Fibroblast of upper back skin (primary cell): ENCODE results near the gene CTU2.

ENCODE experiments used
- DNase-seq: peaks from one replicate; pipeline ENCODE4 v3.0.0-alpha.2; 2013

The CTU2 gene

DNA sequence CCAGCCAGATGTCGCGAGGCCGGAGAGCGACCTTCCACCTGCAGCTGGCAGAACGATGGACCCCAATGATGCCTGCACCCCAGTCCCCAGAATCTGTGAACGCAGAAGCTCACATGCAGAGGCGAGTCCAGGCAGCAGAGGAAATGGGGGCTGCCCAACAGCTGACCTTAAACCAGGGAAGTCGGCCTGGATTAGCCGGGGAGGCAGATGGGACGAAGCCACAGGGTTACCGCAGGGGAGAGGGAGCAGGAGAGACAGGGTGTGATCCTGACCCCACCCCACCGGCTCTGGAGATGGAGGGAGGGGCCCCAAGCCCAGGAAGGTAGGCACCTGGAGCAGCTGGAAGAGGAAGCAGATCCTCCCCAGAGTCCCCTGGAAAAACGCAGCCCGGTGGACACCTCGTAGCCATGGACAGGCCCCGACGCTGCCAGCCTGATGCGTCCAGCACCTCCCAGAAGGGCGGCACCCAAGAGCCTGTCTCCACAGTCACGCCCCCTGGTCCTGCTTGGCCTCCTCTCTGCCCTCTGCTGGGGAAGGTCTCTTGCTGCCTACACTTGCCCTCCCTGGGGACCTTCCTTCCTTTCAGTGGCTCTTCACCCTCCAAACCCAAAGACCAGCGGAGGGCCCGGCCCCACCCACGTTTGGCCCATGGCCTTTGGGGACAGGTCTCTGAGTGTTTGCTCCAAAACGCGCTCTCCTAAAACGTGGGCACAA lies 41.4 kb downstream of the CTU2 start:
- DNase-seq = no peak

DNA sequence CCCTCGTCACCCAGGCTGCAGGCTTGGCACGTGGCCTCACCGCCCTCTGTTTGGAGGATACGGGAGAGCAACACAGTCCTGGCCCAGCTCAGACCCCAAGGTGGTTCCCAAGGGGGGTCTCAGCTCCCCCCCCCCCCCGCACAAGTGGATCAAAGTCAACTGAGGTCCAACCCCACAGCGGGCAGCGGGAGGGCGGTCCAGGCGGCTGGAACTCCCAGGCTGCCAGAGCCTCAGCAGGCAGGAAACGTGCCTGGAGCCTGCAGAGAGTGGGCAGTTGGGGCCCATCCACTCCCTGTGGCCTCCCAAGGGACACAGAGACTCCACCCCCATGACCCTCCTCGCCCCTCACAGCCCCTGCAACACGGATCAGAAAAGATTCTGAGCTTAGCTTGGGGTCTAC lies 42.1 kb downstream of the CTU2 start:
- no peak for DNase-seq

DNA sequence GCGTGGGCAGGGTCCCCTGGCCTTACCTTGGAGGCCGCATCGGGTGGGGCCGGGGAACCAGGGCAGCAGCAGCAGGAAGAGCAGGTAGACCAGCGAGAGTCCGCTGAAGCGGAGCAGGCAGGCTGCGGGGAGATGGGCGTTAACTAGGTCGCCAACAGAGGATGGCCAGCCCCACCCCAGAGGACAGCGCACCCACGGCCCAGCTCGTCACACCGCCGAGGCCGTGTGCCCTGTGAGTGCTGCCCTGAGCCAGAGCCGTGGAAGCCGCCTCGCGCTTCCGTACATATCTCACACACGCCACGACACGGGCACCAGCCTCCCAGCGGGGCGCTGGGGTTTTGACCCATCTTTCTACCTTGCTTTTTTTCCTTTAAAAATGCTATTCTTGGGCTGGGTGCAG lies 43.1 kb downstream of the CTU2 start:
- no peak for DNase-seq

DNA sequence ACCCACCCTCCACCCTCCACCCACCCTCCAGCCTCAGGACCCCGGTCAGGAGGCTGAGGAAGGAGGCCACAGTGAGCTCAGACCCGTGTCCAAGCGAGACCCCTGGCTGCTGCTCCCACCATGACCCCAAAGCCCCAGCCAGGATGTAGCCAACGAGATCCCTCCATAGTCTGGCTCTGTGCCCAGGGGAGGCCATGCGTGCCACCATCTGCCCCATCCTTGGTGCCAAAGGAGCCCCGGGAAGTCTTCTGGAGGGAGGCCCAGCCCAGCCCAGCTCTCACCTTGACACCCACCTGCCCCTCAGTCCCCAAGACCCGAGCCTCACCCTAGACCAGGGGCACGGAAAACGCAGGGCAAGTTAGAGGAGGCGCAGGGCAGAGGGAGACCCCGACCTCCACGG lies 44.6 kb downstream of the CTU2 start:
- no peak for DNase-seq

DNA sequence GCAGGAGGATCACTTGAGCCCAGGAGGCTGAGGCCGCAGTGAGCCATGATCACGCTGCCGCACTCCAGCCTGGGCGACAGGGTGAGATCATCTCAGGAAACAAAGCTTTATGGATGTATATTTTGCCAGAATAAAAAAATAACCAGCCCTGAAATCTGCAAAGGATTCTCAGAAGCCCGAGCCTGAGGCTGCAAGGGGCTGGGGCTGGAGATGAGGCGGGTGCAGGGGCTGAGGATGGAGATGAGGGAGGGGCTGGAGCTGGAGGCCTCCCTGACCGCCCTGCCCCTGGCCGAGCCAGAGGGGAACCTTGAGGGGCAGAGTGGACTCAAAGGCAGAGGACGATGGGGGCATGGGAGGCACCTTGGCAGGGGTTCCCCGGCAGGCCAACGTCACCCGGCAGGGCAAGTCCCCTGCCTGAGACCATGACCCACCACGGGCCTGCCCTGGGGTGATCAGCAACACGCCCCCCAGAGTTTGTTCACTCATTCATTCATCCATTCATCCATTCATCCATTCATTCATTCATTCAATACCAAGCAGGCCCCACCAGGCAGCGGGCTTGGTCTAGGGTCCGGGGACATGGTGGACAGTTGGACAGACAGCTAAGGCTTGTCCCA lies 46.2 kb downstream of the CTU2 start:
- no peak for DNase-seq

DNA sequence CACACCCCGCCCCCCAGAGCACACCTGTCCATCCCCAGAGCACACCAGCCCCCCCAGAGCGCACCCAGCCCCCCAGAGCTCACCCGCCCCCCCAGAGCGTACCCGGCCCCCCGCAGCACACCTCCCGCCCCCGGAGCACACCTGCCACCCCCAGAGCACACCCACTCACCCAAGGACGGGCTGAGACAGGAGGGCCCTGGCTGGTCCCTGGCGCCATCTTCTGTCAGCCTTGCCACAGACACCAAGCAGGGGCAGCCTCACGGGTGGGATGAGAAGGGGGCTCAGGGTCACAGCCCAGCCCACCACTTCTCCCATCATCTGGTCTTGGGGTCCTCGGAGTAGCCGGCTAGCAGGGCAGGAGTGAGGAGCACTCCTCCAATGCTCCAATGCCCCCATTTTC lies 46.9 kb downstream of the CTU2 start:
- DNase-seq = no peak

DNA sequence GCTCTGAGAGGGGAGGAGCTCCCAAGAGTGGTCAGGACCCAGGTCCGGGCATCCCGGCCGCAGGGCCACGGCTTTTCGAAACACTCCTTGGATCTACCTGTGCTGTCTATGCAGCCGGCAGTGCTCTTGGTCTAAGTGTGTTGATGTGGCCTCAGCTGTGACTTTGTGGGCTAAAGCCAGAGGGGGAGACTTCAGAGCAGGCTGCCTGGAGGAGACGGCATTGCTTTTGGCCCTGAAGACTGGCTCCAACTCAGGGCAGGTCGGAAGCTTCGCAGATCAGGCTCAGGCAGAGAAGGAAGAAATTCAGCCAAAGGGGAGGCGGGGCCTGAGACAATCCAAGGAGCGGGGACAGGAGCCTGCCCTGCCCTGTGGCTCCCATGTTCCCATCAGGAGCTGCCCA lies 47.3 kb downstream of the CTU2 start:
- no peak for DNase-seq

DNA sequence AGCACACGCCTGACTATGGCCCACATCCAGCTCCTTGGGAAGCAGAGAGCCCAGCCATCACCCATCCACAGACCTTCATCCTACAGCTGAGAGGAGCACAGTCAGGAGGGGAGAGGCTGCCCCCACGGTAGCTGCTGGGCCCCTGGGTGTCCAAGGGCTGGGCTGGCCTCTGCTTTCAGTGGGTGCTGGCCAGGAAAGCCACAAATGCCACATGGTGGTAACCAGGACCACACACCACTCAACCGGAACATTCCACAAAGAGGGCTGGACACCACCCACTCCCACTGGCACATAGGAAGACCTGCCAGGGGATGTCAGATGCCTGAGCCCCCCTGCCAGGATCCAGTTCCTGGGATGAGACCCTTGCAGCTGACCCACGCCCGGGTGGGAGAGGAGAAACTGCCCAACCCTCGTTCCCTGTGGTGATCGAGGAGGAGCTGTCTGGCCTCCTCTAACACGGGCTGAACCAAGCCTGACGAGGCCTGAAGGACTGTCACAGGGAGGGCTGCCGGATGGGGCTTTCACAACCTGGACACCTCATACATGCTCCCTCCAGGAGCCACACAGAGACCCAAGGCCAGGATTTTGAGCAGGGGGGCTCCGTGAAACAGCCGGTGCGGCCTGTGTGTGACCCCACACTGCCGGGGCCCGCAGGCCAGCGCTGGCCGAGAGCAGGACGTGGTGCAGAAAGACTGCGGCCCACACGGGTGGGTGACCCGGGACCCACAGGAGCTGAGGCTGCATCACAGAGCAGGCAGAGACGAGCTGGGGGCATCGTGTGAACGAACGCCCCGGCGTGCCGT lies 48.0 kb downstream of the CTU2 start:
- DNase-seq = peak; percentile 19

DNA sequence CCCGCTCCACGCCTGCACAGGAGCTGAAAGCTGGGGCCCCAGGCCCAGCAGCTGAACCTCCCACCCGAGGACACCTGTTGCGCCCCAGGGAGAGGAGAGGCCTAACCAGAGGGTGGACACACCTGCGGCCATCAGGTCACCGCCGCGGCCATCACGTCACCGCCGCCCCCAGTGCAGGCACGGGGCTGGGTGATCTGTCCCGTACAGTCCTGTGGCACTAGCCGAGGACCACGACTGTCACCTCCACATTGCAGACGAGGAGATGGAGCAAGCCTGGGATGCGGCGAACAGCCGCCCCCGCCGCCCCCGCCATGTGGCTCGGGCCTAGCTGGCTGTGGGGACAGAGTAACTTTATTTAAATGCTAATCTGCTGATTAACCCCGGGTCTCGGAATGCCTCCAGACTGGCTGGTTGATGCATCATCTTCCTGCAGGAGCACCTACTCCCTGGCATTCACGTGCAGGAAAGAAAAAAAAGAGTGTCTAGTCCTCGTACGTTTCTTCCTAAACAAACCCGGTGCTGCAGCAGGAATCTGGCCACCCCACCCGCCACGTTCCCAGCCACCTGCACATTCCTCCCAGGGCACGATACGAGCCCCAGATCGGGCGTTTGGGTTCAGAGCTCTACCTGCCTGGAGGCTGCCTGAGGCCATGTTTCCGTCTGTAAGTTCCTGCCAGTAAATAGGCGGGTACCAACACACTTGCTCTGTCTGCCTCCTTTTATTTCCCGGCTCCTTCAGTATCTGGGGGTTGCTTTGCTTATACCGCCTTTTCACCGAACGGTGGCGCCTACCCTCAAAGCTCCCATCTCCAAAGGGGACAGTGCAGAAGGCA lies 48.8 kb downstream of the CTU2 start:
- DNase-seq = peak; percentile 22

DNA sequence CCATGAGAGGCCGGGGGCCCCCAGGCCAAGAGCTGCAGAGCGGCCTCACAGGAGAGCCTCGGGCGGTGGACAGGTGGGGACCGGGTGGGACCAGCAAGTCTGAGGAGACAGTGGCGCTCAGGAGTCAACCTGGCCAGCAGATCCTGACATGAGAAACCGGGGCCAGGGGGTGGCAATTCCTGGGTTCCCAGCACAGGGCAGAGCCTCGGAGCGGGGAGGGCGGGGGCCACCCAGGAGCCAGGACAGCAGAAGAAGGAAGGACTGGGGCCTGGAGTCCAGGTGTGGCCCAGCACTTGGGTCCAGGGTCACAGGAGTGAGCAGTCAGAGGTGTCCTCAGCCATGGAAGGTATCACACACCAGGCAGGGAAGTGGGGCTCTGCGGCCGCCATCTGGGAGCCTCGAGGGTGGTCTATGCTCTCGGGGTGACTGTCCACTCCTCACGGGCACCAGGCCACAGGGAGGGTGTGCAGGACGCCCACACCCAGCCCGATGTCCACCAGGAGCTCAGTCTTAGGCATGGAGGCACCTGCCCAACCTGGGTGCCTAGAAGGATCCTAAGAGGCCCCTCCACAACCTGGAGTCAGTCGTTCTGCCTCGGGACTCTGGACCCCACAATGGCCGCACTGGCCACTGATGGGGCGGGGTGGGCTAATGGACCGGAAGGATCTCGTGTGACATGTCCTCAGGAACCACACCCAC lies 49.6 kb downstream of the CTU2 start:
- no peak for DNase-seq

DNA sequence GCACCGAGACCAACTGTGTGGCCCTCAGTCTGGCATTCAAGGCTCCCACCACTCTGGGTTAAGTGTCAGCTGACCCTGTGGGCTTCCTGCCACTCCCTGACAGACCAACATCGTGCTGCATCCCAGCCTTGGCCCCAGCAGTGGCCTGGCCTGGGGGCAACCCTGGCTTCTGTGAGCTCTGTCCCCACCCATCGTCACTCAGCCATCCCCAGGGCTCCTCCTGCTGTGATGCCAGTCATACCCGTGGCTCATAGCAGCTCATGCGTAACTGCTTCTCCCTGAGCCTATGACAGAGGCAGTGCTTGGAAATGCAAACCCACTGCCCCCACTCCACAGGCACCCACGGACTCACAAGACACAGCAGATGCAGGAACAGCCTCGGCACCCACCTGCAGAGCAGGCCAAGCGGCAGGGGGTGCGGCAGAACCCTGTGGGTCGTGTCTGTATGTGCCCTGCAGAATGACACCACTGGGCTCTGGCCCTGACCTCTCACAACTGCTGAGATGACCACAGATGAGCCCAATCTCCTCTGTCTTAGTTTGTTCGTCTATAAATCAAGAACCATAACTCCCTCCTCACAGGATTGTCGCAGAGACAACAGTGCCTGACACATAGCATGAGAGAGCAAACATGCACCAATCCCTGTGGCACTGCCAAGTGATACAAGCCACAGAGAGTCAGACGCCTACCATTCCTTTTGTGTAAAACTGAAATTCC lies 52.1 kb downstream of the CTU2 start:
- no peak for DNase-seq

DNA sequence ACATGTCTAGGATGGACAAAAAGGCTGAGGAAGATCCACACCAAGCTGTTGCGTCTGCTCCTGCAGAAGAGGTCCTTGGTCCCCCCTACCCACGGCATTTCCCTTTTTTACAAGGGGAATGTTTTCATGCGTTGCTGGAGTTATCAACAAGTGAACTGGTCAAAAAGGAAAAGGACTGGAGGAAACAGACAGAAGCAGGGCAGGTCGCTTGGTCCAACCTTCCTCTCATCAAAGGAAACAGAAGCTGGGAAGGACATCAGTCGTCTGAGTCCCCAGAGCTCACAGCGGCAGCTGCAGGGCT lies 52.6 kb downstream of the CTU2 start:
- DNase-seq = no peak

DNA sequence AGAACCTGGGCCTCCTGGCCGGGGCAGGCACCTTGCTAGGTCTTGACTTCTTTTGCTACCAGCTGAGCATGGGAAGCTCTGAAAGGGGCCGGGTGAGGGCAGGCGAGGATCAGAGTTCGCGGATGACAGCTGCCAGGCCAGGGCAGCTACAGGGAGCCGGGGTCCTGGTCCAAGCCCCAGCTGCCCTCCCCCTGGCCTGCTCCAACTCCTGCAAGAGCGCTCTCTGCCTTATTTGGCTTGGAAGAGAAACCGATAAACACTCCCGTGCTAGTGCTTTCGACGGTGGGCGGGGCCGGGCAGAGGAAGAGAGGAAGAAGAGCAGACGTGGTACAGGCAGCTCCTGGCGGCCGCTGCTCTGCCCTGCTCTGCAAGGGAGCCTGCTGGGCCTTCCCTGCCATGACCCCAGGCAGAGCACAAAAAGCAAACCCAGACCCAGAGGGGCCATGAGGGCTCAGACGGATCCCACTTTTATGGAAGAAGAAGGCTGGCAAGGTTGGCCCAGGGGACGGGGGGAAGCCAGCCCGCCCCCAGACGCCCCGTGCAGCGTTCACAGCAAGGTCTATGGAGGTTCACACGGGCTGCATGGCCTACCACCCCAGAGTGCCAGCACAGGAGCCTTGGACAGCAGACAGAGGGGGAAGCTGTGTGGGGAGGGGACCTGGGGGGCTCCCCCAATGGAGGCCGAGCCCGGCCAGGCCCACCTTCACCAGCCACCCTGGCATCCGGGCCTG lies 53.1 kb downstream of the CTU2 start:
- peak; percentile 31 for DNase-seq

DNA sequence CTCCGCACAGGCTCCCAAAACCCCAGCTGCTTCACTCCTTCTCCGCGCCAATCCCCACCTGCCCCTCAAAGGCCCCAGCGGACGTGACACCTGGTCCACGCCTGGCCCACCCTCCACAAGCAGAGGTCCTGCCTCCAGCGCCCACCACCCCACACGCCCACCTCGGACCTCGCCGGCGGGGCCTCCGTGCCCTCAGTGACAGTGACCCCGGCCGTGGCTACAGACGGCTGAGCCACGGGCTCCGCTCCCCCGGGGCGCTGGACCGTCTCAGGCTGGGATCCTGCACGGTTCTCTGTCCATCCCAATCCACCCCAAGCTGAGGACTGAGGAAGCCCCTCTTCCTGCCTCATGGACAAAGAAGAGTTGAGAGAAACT lies 53.7 kb downstream of the CTU2 start:
- DNase-seq = no peak

DNA sequence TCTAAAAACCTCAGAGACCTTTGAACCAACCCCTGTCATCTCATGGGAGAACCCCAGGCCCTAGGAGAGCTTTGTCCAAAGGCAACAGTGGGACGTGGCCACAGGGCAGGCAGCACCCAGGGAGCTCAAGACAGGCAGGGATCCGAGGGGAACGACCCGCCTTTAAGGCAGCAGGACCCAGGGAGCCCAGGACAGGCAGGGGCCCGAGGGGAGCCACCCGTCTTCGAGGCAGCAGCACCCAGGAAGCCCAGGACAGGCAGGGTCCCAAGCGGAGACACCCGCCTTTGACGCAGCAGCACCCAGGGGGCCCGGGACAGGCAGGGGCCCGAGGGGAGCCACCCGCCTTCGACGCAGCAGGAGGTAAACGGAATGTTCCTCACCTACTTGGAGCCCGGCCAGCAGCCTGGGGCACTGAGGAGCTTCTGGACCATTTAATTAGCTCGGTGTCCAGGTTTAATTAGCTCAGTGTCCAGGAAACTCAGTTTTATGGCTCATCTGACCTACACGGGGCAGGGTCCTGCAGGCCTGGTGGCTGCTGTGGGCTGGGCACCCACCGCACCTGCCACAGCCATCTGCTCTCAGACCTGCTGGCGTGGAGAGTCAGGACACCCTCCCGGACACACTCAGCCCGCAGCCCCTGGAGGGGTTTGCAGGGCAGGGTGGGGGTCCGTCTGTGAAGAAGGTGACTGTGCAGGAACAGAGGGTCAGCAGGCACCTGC lies 54.3 kb downstream of the CTU2 start:
- no peak for DNase-seq

DNA sequence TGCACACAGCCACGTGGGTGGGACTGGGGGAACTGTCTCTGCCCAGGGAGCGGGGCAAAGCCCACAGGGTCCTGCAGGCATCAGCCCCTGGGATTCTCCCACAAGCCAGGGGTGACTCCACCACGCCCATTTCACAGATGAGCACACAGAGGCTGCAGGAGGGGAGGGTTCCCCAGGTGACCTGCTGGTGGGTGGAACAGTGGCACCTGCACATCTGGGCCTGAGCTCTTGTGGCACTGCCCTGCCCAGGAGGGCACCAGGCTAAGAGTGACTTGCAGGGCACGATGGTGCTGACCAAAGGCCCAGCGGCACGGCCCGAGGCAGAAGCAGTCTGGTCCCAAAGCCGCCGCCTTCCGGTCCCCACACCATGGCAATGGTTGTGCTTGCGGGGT lies 54.8 kb downstream of the CTU2 start:
- DNase-seq = no peak

DNA sequence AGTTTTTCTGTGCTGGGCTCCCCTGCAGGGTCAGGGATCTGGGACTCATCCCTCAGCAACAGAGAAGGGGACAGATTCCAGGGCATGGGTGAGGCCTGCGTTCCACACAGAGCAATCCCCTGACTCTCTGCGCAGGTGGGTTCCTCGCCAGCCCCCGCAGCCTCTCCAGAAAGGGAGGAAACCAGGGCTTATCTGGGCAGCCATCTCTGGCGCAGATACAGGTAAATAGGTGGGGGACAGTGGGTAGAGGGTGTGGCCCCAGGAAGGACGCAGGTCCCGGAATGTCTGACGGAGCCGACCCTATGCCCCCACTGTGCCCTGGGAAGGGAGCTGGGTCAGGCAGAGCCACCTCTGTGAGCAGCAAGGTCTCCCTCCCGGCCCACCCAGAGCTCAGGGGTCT lies 55.5 kb downstream of the CTU2 start:
- DNase-seq = no peak

DNA sequence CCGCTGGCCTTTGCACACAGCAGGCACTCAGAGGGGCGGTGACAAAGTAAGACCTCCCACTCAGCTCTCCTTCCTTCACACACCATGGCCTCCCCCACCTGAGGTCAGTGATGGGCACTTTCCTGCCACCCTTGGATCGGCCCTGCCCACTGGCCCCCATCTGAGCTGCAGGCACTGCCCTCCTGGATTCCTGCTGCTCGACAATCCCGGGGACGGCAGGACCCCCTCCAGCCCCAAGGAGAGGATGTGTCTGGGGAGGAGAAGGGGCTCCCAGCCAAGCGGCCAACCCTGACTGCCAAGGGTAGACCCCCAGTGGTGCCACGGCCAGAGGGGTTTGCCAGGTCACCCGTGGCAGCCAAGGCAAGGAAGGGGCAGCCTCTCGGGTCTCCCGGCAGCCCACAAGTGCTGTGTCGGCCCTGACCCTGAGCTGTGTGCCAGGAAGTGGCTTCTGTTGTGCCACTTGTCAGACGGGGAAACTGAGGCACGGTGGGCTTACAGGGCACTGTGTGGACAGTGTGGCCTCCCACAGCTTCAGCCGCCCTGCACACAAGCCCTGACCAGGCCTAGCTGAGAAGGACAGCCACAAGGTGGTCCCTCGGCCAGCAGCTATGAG lies 56.1 kb downstream of the CTU2 start:
- no peak for DNase-seq

DNA sequence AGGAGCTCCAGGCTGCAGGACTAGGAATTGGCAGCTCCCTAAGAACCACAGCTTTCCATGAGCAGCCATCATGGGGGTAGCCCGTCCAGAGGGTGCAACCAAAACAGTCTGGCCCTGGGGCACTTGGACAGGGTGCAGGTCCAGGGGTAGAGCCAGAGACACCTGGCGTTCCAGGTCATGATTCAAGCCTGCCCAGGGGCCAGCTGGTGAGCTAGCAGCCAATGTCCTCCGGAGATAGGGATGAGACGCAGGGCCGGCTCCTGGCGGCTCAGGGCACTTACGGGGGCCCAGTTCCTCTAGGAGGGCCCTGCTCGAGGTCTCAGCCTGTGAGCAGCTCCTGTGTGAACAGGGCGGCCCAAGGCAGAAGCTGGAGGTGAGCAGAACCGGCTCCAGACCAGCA lies 56.6 kb downstream of the CTU2 start:
- DNase-seq = no peak

DNA sequence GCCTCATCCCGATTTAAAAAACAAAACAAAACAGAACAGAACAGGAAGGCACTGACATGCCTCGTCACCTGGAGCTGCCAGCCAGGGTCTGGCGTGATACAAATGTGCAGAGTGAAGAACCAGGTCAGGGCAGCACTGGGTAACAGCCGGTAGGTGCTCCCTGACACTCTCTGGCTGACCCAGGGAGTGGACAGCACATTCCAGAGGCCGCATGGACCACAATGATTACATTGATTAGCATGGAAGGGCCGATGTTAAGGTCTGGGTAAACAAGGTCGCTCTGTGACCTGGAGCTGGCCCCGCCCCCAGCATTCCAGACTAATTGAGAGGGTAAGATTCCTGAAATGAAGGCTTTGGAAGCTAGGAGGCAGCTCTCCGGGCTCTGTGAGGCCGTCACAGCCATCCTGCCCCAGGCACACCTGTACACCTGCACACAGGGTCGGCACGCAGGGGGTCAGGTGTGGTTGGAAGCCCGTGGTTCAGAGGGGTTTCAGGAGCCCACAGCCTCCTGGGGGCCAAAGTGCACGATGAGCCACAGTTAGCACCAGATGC lies 57.3 kb downstream of the CTU2 start:
- no peak for DNase-seq
